HEK293 (cell line): ENCODE measurements around the gene ADGRF4.

Experiments used
- CTCF ChIA-PET: fragments of 350-600 bp; formaldehyde crosslinking; extraction: SDS; loops from one replicate; lab custom pipeline; 2021; ENCODE audit warnings: antibody characterized with exemption; lab: Yijun Ruan, JAX
- POLR2A ChIA-PET: fragments of 300-600 bp; formaldehyde crosslinking; extraction: SDS; loops from one replicate; lab custom pipeline; 2020; ENCODE audit warnings: antibody characterized with exemption, inconsistent platforms; lab: Yijun Ruan, JAX
- H3K27ac ChIP-seq: fragments of 200-500 bp; sonication (Bioruptor generic); 2 replicates; pipeline ENCODE4 v1.5.1; 2014; ENCODE audit warnings: low read depth, low read length, control low read depth, inconsistent platforms; ENCODE audit errors: extremely low read depth
- H3K36me3 ChIP-seq, 2 experiments: fragments of 200-500 bp in 1 of 2; sonication (Bioruptor generic) in 1 of 2; 1 replicate in 1 of 2; 2 replicates in 1 of 2; pipeline ENCODE4 v1.5.1; 2014 to 2017; ENCODE audit warnings: inconsistent platforms in 2 of 2, low read length in 2 of 2; ENCODE audit not compliant: control insufficient read depth in 2 of 2, insufficient read depth in 1 of 2
- H3K4me1 ChIP-seq: fragments of 200-500 bp; sonication (Bioruptor generic); 2 replicates; pipeline ENCODE4 v1.5.1; 2014; ENCODE audit warnings: mild to moderate bottlenecking, low read length, inconsistent platforms; ENCODE audit not compliant: control insufficient read depth, insufficient read depth
- H3K4me3 ChIP-seq: 2 replicates; pipeline ENCODE4 v1.5.1; 2011; ENCODE audit warnings: low read depth, mild to moderate bottlenecking, control low read depth, low read length, moderate library complexity
- H3K9me3 ChIP-seq: fragments of 200-500 bp; sonication (Bioruptor generic); 2 replicates; pipeline ENCODE4 v1.5.1; 2014; ENCODE audit warnings: low read depth, low read length, inconsistent platforms; ENCODE audit not compliant: control insufficient read depth, insufficient read depth
- ELK4 ChIP-seq: IDR thresholded peaks from 2 replicates; pipeline ENCODE4 v1.6.1; 2011; ENCODE audit warnings: mild to moderate bottlenecking, low read depth, low read length, borderline replicate concordance
- FEZF1 ChIP-seq: fragments of 450-650 bp; formaldehyde crosslinking; IDR thresholded peaks from 2 replicates; pipeline ENCODE4 v1.5.1; 2016; ENCODE audit warnings: missing biosample characterization, missing genetic modification characterization
- GFI1B ChIP-seq: fragments of 450-650 bp; formaldehyde crosslinking; IDR thresholded peaks from 2 replicates; pipeline ENCODE4 v1.5.1; 2016; ENCODE audit warnings: missing biosample characterization, missing genetic modification characterization
- HOXA7 ChIP-seq: sonication (generic); formaldehyde crosslinking; IDR thresholded peaks from 2 replicates; pipeline ENCODE4 v1.8.1; 2022; ENCODE audit warnings: missing genetic modification reagents, borderline replicate concordance
- KLF1 ChIP-seq: fragments of 450-650 bp; formaldehyde crosslinking; IDR thresholded peaks from 2 replicates; pipeline ENCODE4 v1.5.1; 2016; ENCODE audit warnings: missing biosample characterization, missing genetic modification characterization
- MEIS1 ChIP-seq: sonication (generic); formaldehyde crosslinking; IDR thresholded peaks from 2 replicates; pipeline ENCODE4 v1.8.1; 2022; ENCODE audit warnings: missing genetic modification reagents, mild to moderate bottlenecking, borderline replicate concordance
- MZF1 ChIP-seq: fragments of 450-650 bp; formaldehyde crosslinking; IDR thresholded peaks from 2 replicates; pipeline ENCODE4 v1.5.1; 2017; ENCODE audit warnings: missing biosample characterization, missing genetic modification characterization, borderline replicate concordance
- PRDM1 ChIP-seq: fragments of 450-650 bp; formaldehyde crosslinking; IDR thresholded peaks from 2 replicates; pipeline ENCODE4; 2016; ENCODE audit warnings: missing biosample characterization, missing genetic modification characterization
- SCRT2 ChIP-seq: fragments of 450-650 bp; formaldehyde crosslinking; IDR thresholded peaks from 2 replicates; pipeline ENCODE4 v1.5.1; 2016; ENCODE audit warnings: missing biosample characterization, missing genetic modification characterization
- TCF7L2 ChIP-seq: IDR thresholded peaks from 2 replicates; pipeline ENCODE4 v1.6.1; 2011; ENCODE audit warnings: low read depth, mild to moderate bottlenecking, inconsistent platforms, low read length, moderate library complexity, borderline replicate concordance
- ZBTB6 ChIP-seq: fragments of 450-650 bp; formaldehyde crosslinking; IDR thresholded peaks from 2 replicates; pipeline ENCODE4 v1.5.1; 2017; ENCODE audit warnings: missing biosample characterization, missing genetic modification characterization
- ZBTB8A ChIP-seq: fragments of 450-650 bp; formaldehyde crosslinking; IDR thresholded peaks from 2 replicates; pipeline ENCODE4 v1.5.1; 2016; ENCODE audit warnings: missing biosample characterization, missing genetic modification characterization
- ZFP37 ChIP-seq: fragments of 450-650 bp; formaldehyde crosslinking; IDR thresholded peaks from 2 replicates; pipeline ENCODE4 v1.5.1; 2016; ENCODE audit warnings: missing biosample characterization, missing genetic modification characterization
- ZIC2 ChIP-seq: fragments of 450-650 bp; formaldehyde crosslinking; IDR thresholded peaks from 2 replicates; pipeline ENCODE4 v1.5.1; 2016; ENCODE audit warnings: missing biosample characterization, missing genetic modification characterization
- ZNF121 ChIP-seq: fragments of 450-650 bp; formaldehyde crosslinking; IDR thresholded peaks from 2 replicates; pipeline ENCODE4 v1.5.1; 2016; ENCODE audit warnings: missing biosample characterization, missing genetic modification characterization
- ZNF146 ChIP-seq: fragments of 450-650 bp; formaldehyde crosslinking; IDR thresholded peaks from 2 replicates; pipeline ENCODE4 v1.5.1; 2016; ENCODE audit warnings: missing biosample characterization, missing genetic modification characterization
- ZNF184 ChIP-seq: fragments of 450-650 bp; IDR thresholded peaks from 2 replicates; pipeline ENCODE4 v1.5.1; 2018; ENCODE audit warnings: missing biosample characterization, mild to moderate bottlenecking, missing genetic modification characterization
- ZNF2 ChIP-seq: fragments of 450-650 bp; formaldehyde crosslinking; IDR thresholded peaks from 2 replicates; pipeline ENCODE4 v1.5.1; 2016; ENCODE audit warnings: missing biosample characterization, missing genetic modification characterization
- ZNF211 ChIP-seq: fragments of 450-650 bp; formaldehyde crosslinking; IDR thresholded peaks from 2 replicates; pipeline ENCODE4 v1.5.1; 2016; ENCODE audit warnings: low read depth, missing biosample characterization, missing genetic modification characterization
- ZNF266 ChIP-seq: fragments of 450-650 bp; formaldehyde crosslinking; IDR thresholded peaks from 2 replicates; pipeline ENCODE4 v1.5.1; 2016; ENCODE audit warnings: missing biosample characterization, missing genetic modification characterization, low read depth
- ZNF280D ChIP-seq: fragments of 450-650 bp; formaldehyde crosslinking; IDR thresholded peaks from 2 replicates; pipeline ENCODE4 v1.5.1; 2016; ENCODE audit warnings: missing biosample characterization, missing genetic modification characterization
- ZNF302 ChIP-seq: fragments of 450-650 bp; formaldehyde crosslinking; IDR thresholded peaks from 2 replicates; pipeline ENCODE4 v1.5.1; 2016; ENCODE audit warnings: missing biosample characterization, missing genetic modification characterization, low read depth
- ZNF394 ChIP-seq: fragments of 450-650 bp; formaldehyde crosslinking; IDR thresholded peaks from 2 replicates; pipeline ENCODE4 v1.5.1; 2016; ENCODE audit warnings: missing biosample characterization, missing genetic modification characterization, mild to moderate bottlenecking, moderate library complexity, borderline replicate concordance
- ZNF423 ChIP-seq: fragments of 450-650 bp; formaldehyde crosslinking; IDR thresholded peaks from 2 replicates; pipeline ENCODE4 v1.5.1; 2016; ENCODE audit warnings: missing biosample characterization, missing genetic modification characterization
- ZNF549 ChIP-seq: fragments of 450-650 bp; IDR thresholded peaks from 2 replicates; pipeline ENCODE4 v1.5.1; 2018; ENCODE audit warnings: missing biosample characterization, missing genetic modification characterization, mild to moderate bottlenecking, inconsistent platforms, moderate library complexity
- ZNF555 ChIP-seq: fragments of 450-650 bp; formaldehyde crosslinking; conservative IDR thresholded peaks from 2 replicates; pipeline ENCODE4 v1.5.1; 2017; ENCODE audit warnings: missing biosample characterization, mild to moderate bottlenecking, missing genetic modification characterization, inconsistent platforms
- ZNF596 ChIP-seq: fragments of 450-650 bp; IDR thresholded peaks from 2 replicates; pipeline ENCODE4 v1.5.0; 2018; ENCODE audit warnings: missing biosample characterization, mild to moderate bottlenecking, missing genetic modification characterization, moderate library complexity
- ZNF610 ChIP-seq: fragments of 450-650 bp; formaldehyde crosslinking; IDR thresholded peaks from 2 replicates; pipeline ENCODE4 v1.5.1; 2016; ENCODE audit warnings: missing biosample characterization, missing genetic modification characterization, borderline replicate concordance
- ZNF658 ChIP-seq: fragments of 450-650 bp; formaldehyde crosslinking; IDR thresholded peaks from 2 replicates; pipeline ENCODE4; 2016; ENCODE audit warnings: missing biosample characterization, missing genetic modification characterization
- ZNF707 ChIP-seq: fragments of 450-650 bp; formaldehyde crosslinking; IDR thresholded peaks from 2 replicates; pipeline ENCODE4 v1.5.1; 2016; ENCODE audit warnings: missing biosample characterization, missing genetic modification characterization
- ZNF76 ChIP-seq: fragments of 450-650 bp; formaldehyde crosslinking; IDR thresholded peaks from 2 replicates; pipeline ENCODE4; 2016; ENCODE audit warnings: low read depth, missing biosample characterization, missing genetic modification characterization, borderline replicate concordance
- ZNF837 ChIP-seq: fragments of 450-650 bp; formaldehyde crosslinking; IDR thresholded peaks from 2 replicates; pipeline ENCODE4 v1.5.1; 2016; ENCODE audit warnings: missing biosample characterization, missing genetic modification characterization

ADGRF4 gene

GRCh38 chr6:47650553-47651432 is 47.6 kb upstream of the ADGRF4 start:
- no peak overlapping the region for H3K27ac ChIP-seq
- no peak overlapping the region for H3K4me3 ChIP-seq
- ChIA-PET CTCF (interaction anchor here (1.8 to 2.2 kb wide), 2 partner anchors 20 to 84 kb away, joined by 7 to 9 read pairs; no protein-coding TSS in a partner anchor), POLR2A (no interaction called here)
- TF ChIP-seq ZNF658 (tag by site-specific recombination) = no peak
- TF ChIP-seq ZNF610 = no peak
- TF ChIP-seq ZNF596 (tag by site-specific recombination) = no peak
- no peak for TF ChIP-seq TCF7L2
- no peak for TF ChIP-seq ZNF394 (tag by site-specific recombination)
- TF ChIP-seq PRDM1 = no peak
- no peak for TF ChIP-seq ZNF2
- TF ChIP-seq ZNF146 (tag by site-specific recombination) = no peak
- no peak for TF ChIP-seq ZFP37 (tag by site-specific recombination)
- no peak for TF ChIP-seq HOXA7 (CRISPR knock-in tag)
- no peak for TF ChIP-seq ZNF302
- TF ChIP-seq ZBTB8A (tag by site-specific recombination) = no peak
- no peak for TF ChIP-seq ZBTB6
- TF ChIP-seq FEZF1 = no peak
- no peak for TF ChIP-seq ZNF121 (tag by site-specific recombination)
- no peak for TF ChIP-seq ZNF76
- no peak for TF ChIP-seq ZNF837 (tag by site-specific recombination)
- H3K4me1 ChIP-seq = no peaks in the 10 kb centered on the region
- H3K9me3 ChIP-seq = no peaks in the 10 kb centered on the region
- no peaks in the 10 kb centered on the region for H3K36me3 ChIP-seq

- H3K4me1 ChIP-seq = peaks cover 3% of the 10 kb centered on the region
- H3K27ac ChIP-seq = no peak overlapping the region
- no peaks in the 10 kb centered on the region for H3K36me3 ChIP-seq
- H3K4me3 ChIP-seq = no peak overlapping the region
- H3K9me3 ChIP-seq = no peaks in the 10 kb centered on the region
- CTCF ChIA-PET = interaction anchor here (1.8 to 2.2 kb wide), 2 partner anchors 21 to 83 kb away, joined by 7 to 9 read pairs; no protein-coding TSS in a partner anchor
- POLR2A ChIA-PET = no interaction called here
- TF ChIP-seq HOXA7 (CRISPR knock-in tag) (no peak), ZNF184 (tag by site-specific recombination) (no peak), ELK4 (no peak), ZNF549 (tag by site-specific recombination) (no peak), GFI1B (no peak), MZF1 (tag by site-specific recombination) (no peak), ZNF280D (tag by site-specific recombination) (no peak), ZNF266 (tag by site-specific recombination) (no peak), ZNF423 (tag by site-specific recombination) (no peak), MEIS1 (CRISPR knock-in tag) (no peak), SCRT2 (no peak), KLF1 (tag by site-specific recombination) (no peak), ZNF707 (tag by site-specific recombination) (no peak), ZIC2 (tag by site-specific recombination) (no peak), ZNF211 (no peak), ZNF555 (tag by site-specific recombination) (no peak)
Measured at GRCh38 chr6:47651505-47651944, 46.9 kb upstream of the ADGRF4 start.
